ENCODE data around the gene SH2D3C. TPM values are rescaled to one million over a fixed set of nuclear protein-coding genes. Genes with fewer than 3 reads are reported as not detected.

The SH2D3C gene
- total and polyA plus RNA-seq, 2 of the 8 experiments (the other 6 are each of a cell fraction or from before 2014, with no cell fraction given) = 6.4 to 8.1 TPM

- TF ChIP-seq CHD7 (IDR thresholded peaks at IDR 0.05; ENCODE audit: insufficient replicate concordance, low read length) = no peak
- TF ChIP-seq ZNF274 (IDR thresholded peaks at IDR 0.05; ENCODE audit: borderline replicate concordance, extremely low read depth, low read length) = no peak
- no peak for TF ChIP-seq CBX5 (IDR thresholded peaks at IDR 0.05; ENCODE audit: low read depth, low read length)
These were observed 30.0 kb upstream of the SH2D3C start (continued) for GRCh38 chr9:127808347-127809001.
